A204.1 (cell line): ENCODE measurements around the gene MORF4L1.
"Not testable (repeated sequence)": the region's sequence is repeated elsewhere in the genome, so short reads cannot be mapped to it uniquely, and the experiment has no call there.

Source experiments
- FAIRE-seq: peaks from 2 replicates; lab custom pipeline; 2012; peaks lifted over from hg19 to GRCh38; lab: Jason Lieb, UNC

Gene MORF4L1

DNA sequence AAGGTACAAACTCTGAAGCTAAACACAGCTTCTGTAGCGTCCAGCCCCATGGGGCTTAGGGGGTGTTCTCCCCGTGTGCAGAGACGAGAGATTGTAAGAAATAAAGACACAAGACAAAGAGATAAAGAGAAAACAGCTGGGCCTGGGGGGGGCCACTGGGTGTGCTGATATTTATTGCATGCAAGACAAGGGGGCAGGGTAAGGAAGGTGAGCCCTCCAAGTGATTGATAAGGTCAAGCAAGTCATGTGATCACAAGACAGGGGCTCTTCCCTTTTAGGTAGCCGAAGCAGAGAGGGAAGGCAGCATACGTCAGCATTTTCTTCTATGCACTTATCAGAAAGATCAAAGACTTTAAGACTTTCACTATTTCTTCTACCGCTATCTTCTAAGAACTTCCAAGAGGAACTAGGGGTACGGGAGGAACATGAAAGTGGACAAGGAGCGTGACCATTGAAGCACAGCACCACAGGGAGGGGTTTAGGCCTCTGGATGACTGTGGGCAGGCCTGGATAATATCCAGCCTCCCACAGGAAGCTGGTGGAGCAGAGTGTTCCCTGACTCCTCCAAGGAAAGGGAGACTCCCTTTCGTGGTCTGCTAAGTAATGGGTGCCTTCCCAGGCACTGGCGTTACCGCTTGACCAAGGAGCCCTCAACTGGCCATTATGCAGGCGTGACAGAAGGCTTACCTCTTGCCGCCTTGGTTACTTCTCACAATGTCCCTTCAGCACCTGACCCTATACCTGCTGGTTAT is 29.8 kb downstream of the MORF4L1 start:
- FAIRE-seq, result not testable (repeated sequence)

DNA sequence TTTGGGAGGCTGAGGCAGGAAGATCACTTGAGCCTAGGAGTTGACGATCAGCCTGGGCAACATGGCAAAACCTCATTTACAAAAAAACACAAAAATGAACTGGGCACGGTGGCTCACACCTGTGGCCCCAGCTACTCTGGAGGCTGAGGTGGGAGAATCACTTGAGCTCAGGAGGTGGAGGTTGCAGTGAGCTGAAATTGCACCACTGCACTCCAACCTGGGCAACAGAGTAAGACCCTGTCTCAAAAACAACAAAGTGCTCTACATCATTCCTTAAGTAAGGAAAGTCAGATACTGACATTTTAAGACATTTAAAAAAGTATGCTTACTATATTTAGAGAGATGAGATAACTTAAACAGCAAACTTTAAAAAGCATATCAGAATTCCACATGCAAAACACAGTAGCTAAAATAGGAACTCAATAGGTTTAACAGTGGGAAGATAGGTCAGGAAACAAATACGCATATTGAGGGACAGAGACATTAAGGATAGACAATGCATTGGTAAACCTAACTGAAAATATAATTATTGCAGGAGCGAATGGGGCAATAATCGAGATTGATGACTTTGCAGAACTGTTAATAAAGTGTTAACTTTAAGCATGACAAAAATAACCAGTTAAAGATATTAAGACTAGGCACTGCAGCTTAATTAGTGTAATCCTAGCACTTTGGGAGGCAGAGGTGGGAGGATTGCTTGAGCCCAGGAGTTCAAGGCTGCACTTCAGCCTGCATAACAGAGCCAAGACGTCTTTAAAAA is 32.1 kb downstream of the MORF4L1 start:
- no peak for FAIRE-seq

DNA sequence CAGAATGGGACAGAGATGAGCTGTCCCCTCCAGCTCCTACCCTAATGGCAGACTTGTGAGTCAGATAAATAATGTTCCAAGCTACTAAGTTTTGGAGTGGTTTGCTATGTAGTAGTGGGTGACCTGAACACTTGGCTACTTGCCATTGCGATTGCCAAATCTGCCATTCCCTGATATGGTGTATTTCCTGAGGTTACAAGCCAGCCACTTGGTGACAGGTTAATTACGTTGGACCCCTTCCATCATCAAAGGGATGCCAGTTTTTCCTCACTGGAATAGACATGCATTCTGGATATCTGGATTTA is 33.6 kb downstream of the MORF4L1 start:
- no peak for FAIRE-seq

DNA sequence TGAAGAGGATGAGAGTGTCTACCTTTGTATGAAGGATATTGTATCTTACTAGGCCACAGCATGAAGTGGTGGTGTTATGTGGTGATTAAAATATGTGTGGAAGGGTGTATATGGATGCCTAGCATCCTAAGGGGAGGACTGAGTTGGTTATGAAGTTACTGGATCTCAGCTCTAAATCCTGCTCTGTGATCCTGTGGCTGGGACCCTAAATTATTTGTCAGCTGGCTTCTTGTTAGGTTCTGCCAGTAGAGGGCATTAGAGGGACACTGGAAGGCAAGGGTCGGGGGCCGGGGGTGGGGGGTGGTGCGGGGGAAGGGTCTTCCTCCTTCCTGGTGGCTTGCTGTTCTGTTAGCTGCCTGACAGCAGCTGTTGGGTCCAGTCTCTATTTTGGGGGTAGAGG is 34.9 kb downstream of the MORF4L1 start:
- FAIRE-seq, result no peak

DNA sequence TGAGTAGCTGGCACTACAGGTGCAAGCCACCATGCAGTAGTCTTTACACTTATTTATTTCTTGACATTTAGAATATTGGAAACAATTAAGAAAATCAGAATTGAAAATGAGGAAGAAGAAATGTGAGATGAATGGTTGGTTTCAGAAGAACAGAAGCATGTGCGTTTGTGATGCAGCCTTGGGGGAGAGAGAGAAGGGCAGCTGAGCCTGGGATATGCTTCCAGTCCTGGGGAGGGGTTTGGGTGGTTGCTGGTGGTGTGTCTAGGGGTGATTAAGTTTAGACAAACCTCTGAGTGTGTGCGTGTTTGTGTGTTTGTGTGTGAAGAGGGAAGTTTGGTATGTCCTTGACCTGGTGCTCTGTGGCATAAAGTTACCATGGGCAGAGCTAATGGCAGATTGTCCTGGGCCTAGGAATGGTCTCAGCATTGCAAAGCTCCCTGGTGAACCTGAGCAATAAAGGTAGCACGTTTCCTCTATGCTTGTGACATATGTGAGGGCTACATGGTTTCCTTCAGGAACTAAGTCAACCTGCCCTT is 36.5 kb downstream of the MORF4L1 start:
- no peak for FAIRE-seq

DNA sequence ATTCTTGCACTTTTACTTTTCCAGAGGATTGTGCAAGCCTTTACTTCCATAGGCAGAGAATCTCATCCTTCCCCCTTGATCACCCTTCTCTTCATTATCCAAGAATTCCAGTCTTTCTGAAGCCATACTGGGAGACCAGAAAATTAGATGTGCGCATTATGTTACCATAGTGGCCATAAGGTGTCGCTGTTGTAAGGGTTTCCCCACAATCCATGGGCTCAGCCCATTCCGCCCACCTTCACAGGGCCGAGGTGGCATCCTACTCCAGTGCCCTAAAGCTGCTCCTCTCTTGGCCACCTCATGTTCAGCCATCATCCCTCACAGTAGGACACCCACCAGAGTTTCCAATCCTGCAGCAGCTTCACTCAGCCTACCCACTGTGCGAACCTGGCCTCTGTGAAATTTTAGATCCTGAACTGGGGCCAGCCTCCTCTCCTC is 37.1 kb downstream of the MORF4L1 start:
- no peak for FAIRE-seq

DNA sequence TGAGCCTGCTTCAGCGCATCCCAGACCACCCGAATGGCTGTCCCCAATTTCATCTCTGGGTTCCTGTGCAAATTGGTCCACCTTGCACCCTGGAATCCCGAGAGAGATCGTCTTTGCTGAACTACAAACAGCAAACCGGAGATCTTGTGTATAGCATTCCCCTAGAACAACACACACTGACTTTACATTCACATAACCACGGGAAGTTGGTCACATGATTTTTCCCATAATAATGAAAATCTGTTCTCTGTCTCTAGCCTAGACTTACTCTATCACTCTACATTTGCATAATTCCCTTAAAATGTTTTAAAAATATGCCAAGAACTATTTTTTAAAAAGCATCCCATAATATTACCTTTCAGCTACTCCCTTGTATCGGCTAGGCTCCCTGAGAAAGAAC is 37.6 kb downstream of the MORF4L1 start:
- FAIRE-seq, result no peak

DNA sequence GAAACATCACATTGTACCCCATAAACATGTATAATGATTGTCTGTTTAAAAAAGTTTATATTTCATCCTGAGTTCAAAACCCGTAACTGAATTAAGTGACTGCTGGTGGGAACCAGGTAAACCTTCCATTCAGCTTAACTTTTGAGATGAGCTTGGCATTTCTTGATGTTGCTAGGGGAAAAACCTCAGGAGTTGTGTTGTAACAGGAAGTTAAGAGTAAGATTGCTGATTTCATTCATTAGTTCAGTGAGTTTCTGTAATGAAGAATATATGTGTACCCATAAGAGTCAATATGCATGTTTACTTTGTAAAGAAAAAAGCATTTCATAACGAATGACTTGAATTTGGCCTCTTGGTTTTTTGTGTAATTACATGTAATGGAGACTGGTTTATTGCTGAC is 39.6 kb downstream of the MORF4L1 start:
- no peak for FAIRE-seq

DNA sequence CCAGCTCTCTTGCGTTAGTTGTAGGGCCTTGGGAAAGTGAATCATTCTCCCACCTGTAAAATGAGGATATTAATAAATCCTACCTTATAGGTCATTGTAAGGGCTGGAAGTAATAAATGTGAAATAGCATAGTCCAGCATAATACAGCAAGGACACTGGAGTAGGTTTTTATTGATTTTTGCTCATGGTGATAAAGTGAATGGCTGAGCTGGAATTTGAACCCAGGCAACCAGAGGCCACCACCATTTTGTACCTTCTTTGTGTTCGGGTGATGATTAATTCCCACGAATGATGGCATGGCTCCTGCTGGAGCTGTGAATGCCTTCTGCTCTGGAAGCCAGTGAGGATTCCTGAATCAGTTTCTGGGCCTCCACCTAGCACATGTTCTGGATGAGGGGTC is 40.3 kb downstream of the MORF4L1 start:
- no peak for FAIRE-seq

DNA sequence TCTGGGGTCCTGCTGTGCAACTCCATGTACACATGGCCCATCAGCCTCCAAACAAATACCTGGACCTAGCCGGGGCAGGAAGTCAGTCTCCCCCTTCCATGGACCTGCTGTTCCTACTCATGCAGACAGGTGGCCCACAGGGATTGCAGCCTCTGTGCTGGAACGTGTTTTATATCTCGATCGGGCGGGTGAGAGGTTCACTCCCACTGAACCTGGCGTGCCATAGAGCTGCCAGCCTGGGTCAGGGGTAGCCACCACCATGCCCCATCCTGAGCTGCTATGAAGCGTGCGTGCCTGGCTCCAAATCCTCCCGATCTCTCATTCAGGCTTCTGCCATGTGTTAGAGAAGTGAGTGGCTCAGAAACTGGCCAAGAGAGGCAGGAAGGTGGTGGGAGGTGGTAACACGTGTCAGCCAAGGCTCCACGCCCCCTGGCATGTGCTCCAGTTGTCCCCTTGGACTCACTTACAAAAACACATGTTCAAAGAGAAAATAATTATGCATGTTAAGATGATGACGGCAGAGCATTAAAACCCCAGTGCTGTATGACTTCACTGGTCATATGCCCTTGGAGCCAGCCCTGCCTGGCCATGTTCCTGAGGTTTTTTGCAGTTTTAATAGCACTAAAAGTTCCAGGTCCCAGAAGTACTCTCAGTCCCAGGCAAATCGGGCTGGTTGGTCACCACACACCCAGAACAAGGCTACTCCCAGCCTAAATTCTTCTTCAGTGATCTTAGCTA is 41.5 kb downstream of the MORF4L1 start:
- FAIRE-seq, result no peak

DNA sequence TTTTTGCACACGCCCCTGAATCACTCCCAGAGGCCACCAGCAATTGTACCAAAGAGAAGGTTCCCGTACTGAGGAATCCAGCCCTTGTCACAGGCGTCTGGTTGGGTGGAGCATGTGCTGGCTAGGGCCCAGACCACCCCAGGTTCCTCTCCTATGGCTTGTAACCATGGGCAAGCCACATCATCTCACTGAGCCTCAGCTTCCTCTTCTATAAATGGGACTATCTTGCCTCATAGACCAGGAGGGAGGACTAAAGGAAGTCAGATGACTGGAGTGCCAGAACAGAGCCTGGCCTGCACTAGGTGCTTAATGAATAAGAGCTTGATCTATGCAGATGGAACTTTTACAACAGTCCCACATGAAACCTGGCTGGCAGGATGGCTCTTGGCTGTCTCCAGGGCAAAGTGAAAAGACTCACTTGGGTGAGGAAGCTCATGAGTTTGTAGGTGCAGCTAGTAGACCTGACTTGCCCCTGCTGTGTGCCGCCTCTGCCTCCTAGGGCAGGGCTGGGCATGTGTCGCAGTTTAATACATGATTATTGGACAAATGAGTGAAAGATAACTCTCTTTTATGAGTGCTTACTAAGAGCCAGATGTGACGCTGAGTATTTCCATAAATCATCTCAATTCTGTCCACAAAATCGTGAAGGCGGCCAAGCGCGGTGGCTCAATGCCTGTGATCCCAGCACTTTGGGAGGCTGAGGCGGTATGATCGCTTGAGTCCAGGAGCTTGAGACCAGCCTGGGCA is 42.8 kb downstream of the MORF4L1 start:
- no peak for FAIRE-seq

DNA sequence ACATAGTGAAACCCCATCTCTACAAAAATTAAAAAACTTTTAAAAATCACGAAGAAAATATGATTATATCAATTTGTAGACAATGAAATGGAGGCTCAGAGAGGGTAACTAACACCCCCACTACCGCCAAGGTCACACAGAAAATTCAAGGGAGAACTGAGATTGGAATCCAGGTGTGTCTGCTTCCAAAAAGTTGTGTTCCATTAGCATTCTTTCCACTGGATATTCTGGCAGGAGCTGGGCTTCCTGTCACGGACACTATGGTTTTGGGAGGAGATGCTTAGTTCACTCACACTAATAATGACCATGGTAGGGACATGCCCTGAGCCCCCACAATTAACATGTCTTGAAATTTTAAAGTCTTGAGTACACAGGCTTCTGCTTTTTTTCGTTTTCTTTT is 43.4 kb downstream of the MORF4L1 start:
- FAIRE-seq, result no peak

DNA sequence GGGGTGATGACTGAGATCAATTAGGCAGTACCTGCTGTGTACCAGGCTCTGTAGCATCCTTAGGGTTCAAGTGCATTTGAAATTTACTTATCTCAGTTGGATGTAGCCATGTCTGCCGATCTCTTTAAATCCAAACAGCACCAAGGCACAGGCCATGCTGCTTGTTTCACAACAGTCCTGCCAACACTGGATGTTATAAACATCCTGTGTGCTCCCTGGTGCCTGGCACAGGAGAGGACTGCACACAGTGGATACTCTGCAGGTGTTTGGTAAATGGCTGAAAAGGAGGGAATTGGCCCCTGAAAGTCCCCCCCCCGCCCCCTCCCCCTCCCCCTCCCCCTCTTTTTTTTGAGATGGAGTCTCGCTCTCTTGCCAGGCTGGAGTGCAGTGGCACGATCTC is 45.2 kb downstream of the MORF4L1 start:
- FAIRE-seq, result no peak

DNA sequence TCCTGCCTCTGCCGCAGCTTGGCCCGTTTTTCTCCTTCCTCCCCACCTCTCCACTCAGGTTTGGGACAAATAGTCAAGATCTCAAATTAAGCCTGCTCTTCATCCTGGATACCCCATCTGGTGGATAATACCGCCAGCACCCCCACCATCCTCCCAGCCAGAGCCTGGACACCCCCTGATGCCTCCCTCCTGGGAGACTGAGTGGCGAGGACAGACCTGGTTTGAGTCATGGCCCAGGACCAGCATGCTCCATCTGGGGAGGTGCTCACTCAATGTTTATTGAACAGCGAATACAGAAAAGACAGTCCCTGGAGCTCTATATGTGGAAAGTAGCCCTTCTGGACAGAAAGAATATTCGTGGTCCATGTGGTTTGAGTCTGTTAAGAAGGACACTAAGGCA is 48.8 kb downstream of the MORF4L1 start:
- FAIRE-seq, result no peak

DNA sequence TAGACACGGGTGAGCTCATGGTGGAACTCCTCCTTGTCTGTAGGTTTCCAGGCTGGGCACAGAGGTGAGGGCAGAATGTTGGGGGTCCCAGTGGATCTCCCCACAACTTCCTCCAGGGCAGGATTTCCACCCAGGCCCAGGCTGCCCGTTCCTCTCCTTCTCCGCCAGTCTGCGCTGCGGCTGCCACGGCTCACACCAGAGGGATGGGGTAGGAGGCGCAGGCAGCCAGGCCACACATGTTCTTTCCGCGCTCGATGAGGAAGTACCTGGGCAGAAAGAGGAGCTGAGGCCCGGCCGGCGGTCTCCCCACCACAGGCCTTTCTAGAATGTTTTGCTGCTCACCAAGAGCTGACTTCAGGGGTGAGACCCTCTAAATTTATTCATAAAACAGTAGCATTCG is 49.2 kb downstream of the MORF4L1 start:
- no peak for FAIRE-seq

DNA sequence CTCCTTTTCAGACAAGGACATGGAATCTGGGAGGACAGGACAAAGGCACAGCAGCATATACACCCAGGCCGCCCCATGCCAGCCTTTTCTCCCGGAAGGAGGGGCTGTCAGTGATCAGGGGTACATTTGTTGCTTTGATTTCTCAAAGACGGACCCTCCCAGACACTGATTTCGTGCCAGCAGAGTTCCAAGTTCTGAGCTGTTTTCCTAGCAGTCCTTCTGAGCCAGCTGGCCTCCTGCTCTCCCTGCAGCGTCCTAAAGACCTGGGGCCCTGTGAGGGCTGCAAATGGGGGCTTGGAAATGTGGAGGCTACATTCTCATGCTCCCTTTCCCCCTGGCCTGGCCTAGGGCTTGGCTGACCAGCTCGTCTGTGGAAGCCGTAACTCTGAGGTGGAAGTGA is 49.8 kb downstream of the MORF4L1 start:
- no peak for FAIRE-seq

DNA sequence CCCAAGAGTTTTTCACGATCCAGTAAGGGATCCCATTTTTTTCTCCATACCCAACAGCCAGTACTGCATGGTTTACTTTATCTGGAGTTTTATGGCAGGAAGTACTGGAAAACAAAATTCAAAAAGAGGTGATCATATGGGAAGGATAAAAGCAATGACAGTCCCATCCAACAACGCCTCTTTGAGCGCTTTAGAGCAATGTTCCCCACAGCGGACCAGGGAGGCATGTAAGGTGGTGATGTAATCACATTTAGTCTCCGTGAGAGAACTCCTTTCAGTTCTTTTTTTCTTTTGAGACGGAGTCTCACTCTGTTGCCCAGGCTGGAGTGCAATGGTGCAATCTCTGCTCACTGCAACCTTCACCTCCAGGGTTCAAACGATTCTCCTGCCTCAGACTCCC is 50.3 kb downstream of the MORF4L1 start:
- no peak for FAIRE-seq

DNA sequence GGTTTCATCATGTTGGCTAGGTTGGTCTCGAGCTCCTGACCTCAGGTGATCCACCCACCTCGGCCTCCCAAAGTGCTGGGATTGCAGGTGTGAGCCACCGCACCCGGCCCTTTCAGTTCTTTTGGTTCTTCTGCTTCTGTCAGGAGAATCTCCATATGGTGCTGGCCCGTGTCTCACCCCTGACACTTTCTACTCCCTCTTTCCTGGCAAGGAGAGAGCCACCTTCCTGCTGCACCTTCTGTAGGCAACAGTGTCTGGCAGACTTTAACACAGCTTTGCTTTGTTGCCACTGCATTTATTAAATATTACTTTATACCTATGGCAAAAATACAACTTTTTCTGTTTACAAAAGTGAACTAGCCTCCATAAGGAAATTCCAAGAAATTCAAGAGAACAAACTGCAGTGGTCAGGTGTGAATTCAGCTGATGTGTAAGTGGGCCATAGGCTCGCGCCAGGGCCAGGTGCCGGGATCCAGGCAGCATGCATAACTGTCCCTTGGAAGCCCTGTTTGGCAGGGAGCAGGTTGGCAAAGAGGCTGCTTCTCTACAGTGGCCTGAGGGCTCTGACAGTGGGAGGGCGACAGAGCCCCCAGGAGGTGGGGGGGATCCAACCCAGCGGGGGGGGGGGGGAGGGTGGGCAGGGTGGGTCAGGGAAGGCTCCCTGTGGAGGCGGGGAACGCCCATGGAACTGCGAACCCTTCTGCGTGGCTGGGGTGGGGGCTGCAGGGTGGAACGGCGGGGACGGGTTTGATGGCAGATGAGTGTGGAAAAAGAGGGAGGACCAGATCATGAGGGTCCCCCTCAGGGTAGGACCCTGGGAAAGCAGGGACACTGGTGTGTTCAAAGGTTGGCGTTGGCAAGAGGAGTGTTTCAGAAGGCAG is 51.0 kb downstream of the MORF4L1 start:
- no peak for FAIRE-seq

DNA sequence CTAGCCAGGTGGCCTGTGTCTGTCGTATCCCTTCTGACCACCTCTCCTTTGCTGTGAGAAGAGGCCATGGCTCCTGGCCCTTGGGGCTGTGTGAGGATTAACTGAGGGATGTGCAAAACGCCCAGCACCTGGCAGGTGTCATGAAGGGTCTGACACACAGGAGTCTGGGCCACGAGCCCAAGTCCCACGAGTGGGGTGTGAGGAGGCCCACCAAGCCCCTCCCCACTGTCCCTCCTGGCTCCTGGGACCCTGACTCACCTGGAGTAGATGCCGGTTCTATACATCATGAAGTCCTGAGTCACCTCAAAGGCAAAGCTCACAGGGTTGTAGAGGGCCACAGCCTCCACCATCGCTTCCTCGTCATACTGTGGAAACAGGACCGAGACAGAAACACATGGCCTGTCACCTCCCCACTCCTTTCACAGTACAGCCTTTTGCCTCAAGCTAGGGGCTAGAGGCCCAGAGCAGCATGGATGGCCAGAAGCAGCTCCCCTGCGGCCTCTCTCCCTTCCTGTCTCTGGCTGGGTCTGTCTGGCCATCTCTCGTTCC is 52.5 kb downstream of the MORF4L1 start:
- no peak for FAIRE-seq

DNA sequence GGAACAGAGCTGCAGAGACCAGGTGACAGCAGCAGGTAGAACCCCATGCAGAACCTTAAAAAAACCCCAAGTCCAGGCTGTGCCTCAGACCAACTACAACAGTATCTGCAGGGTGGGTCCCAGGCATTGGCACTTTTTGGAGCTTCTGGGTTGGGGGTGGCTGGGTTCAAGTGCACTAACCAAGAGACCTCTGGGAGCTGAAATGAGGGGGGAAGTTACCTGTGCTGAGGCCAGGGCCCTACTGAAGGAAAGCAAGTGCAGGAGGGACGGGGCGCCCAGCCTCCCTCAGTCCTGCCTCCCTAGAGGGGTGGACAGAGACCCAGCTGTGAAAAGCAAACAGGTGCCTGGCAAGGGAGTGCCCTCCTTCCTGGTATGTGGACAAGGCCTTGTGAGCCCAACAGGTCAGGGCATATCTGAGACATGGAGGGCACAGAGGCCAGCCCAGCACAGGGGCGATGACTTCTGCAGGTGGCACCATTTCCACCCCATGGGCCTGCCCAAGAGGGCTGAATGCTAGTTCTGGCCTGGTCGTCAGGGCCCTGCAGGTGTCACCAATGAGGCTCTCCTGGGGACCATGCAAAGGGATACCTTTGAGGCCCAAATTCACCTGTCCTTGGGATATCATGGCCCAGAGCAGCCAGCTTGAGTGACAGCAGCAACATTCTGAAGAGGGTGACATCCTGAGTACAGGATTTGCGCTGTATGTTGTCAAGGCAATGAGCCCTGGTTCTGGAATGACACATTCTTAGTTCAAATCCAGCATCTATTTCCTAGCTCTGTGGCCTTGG is 53.5 kb downstream of the MORF4L1 start:
- FAIRE-seq, result no peak
